Vagina (tissue), 2 donors: ENCODE measurements around the gene CCDC9B.

Experiments used
- CTCF ChIP-seq, 3 experiments: fragments of 450-650 bp in 2 of 3; fragments of 200-600 bp in 1 of 3; sonication (generic) in 1 of 3; IDR thresholded peaks; one replicate each; pipeline ENCODE4 v1.5.1; 2017 to 2019; ENCODE audit warnings: antibody characterized with exemption in 3 of 3, mild to moderate bottlenecking in 2 of 3, moderate library complexity in 2 of 3
- POLR2AphosphoS5 ChIP-seq, 2 donors: sonication (generic); formaldehyde crosslinking; IDR thresholded peaks; one replicate each; pipeline ENCODE4 v1.9.0; 2017; ENCODE audit warnings: antibody characterized with exemption in 2 of 2, mild to moderate bottlenecking in 2 of 2, low read depth in 1 of 2; ENCODE audit not compliant: insufficient read depth in 1 of 2

DNA sequence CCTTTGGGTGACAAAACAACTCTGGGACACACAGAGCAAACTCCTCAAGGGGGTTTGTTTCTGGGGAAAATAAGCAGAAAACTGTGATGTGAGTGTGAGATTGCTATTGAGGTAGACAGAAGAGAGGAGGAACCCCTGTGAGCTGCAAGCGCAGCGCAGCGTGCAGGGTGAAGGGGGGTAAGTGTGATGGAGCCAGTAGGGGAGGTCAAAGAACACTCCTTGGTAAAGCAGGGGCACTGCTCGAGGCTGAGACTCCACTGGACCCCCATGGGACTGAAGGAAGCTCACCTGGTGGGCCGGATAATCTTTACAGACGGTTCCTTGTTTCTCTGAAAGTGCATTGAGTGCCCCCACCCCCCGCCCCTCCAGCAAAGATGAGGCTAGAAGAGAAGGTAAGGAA, 9.7 kb downstream of the CCDC9B start:
- TF ChIP-seq CTCF (IDR thresholded peaks at IDR 0.05) (no peak), POLR2AphosphoS5 (IDR thresholded peaks at IDR 0.05; ENCODE audit: insufficient read depth in 1 of 2, low read depth in 1 of 2) (no peak)
